H9 (cell line): Measurements from ENCODE around the gene RBMS3. TPM values are rescaled to one million over a fixed set of nuclear protein-coding genes. Genes with fewer than 3 reads are reported as not detected.

ENCODE experiments used
- DNase-seq: peaks from one replicate; pipeline ENCODE4 v3.0.0-alpha.2; 2017
- H2AFZ ChIP-seq: one replicate; pipeline ENCODE4 v1.6.1; 2013; ENCODE audit warnings: mild to moderate bottlenecking, low read length, control low read depth, moderate library complexity
- H2AK5ac ChIP-seq: 2 replicates; pipeline ENCODE4 v1.6.1; 2013; ENCODE audit warnings: low read length, control low read depth, mixed read lengths; ENCODE audit not compliant: insufficient read length
- H2BK120ac ChIP-seq: one replicate; pipeline ENCODE4 v1.6.1; 2013; ENCODE audit warnings: low read depth, mild to moderate bottlenecking, low read length, control low read depth, inconsistent platforms; ENCODE audit not compliant: poor library complexity, severe bottlenecking
- H2BK12ac ChIP-seq: 2 replicates; pipeline ENCODE4 v1.6.1; 2013; ENCODE audit warnings: low read length, control low read depth, mixed read lengths, low read depth; ENCODE audit not compliant: insufficient read length
- H2BK15ac ChIP-seq: 2 replicates; pipeline ENCODE4 v1.6.1; 2013; ENCODE audit warnings: low read depth, low read length, control low read depth
- H2BK20ac ChIP-seq: one replicate; pipeline ENCODE4 v1.6.1; 2013; ENCODE audit warnings: low read depth, mild to moderate bottlenecking, low read length, control low read depth, inconsistent platforms; ENCODE audit not compliant: poor library complexity, severe bottlenecking
- H2BK5ac ChIP-seq: 2 replicates; pipeline ENCODE4 v1.6.1; 2013; ENCODE audit warnings: low read length, control low read depth, mixed read lengths; ENCODE audit not compliant: insufficient read length
- H3K14ac ChIP-seq: 2 replicates; pipeline ENCODE4 v1.6.1; 2013; ENCODE audit warnings: low read length, control low read depth; ENCODE audit not compliant: insufficient read depth
- H3K18ac ChIP-seq: 2 replicates; pipeline ENCODE4 v1.6.1; 2013; ENCODE audit warnings: low read depth, mild to moderate bottlenecking, mixed read lengths, low read length, control low read depth; ENCODE audit not compliant: insufficient read length
- H3K23ac ChIP-seq: 2 replicates; pipeline ENCODE4 v1.6.1; 2013; ENCODE audit warnings: low read length, control low read depth, mixed read lengths, low read depth; ENCODE audit not compliant: insufficient read length
- H3K23me2 ChIP-seq: 2 replicates; pipeline ENCODE4 v1.6.1; 2013; ENCODE audit warnings: low read depth, mild to moderate bottlenecking, mixed read lengths, low read length, control low read depth; ENCODE audit not compliant: insufficient read length, poor library complexity, severe bottlenecking
- H3K27ac ChIP-seq: 2 replicates; pipeline ENCODE4 v1.5.1; 2013; ENCODE audit warnings: low read length, control low read depth, mixed read lengths, low read depth; ENCODE audit not compliant: insufficient read length
- H3K27me3 ChIP-seq: 2 replicates; pipeline ENCODE4 v1.6.1; 2013; ENCODE audit warnings: low read length, control low read depth, inconsistent platforms; ENCODE audit not compliant: insufficient read depth
- H3K4ac ChIP-seq: 2 replicates; pipeline ENCODE4 v1.6.1; 2013; ENCODE audit warnings: low read depth, mild to moderate bottlenecking, control low read depth, inconsistent platforms, low read length, moderate library complexity
- H3K4me1 ChIP-seq: 2 replicates; pipeline ENCODE4 v1.6.1; 2013; ENCODE audit warnings: low read length, control low read depth, inconsistent platforms; ENCODE audit not compliant: insufficient read depth
- H3K4me2 ChIP-seq: 2 replicates; pipeline ENCODE4 v1.6.1; 2013; ENCODE audit warnings: low read length, control low read depth, mixed read lengths; ENCODE audit not compliant: insufficient read length, insufficient read depth
- H3K56ac ChIP-seq: 2 replicates; pipeline ENCODE4 v1.6.1; 2013; ENCODE audit warnings: low read depth, mild to moderate bottlenecking, mixed read lengths, low read length, control low read depth; ENCODE audit not compliant: insufficient read length
- H3K79me1 ChIP-seq: 2 replicates; pipeline ENCODE4 v1.6.1; 2013; ENCODE audit warnings: low read depth, mild to moderate bottlenecking, moderate library complexity, low read length, control low read depth, inconsistent platforms; ENCODE audit not compliant: insufficient read depth, poor library complexity, severe bottlenecking
- H3K79me2 ChIP-seq: 2 replicates; pipeline ENCODE4 v1.6.1; 2013; ENCODE audit warnings: low read length, control low read depth, inconsistent platforms; ENCODE audit not compliant: insufficient read depth
- H3K9ac ChIP-seq: 2 replicates; pipeline ENCODE4 v1.6.1; 2013; ENCODE audit warnings: low read length, control low read depth, mixed read lengths; ENCODE audit not compliant: insufficient read length; ENCODE audit errors: extremely low read depth
- H3K9me3 ChIP-seq: one replicate; pipeline ENCODE4 v1.6.1; 2013; ENCODE audit warnings: low read depth, low read length, inconsistent platforms; ENCODE audit not compliant: control insufficient read depth
- H3T11ph ChIP-seq: one replicate; pipeline ENCODE4 v1.6.1; 2013; ENCODE audit warnings: mild to moderate bottlenecking, low read length, control low read depth, inconsistent platforms
- H4K20me1 ChIP-seq: one replicate; pipeline ENCODE4 v1.6.1; 2013; ENCODE audit not compliant: control insufficient read depth, insufficient read length, insufficient read depth
- H4K5ac ChIP-seq: 2 replicates; pipeline ENCODE4 v1.6.1; 2013; ENCODE audit warnings: low read depth, mild to moderate bottlenecking, mixed read lengths, low read length, control low read depth; ENCODE audit not compliant: insufficient read length
- H4K8ac ChIP-seq: replicated peaks from 2 replicates; pipeline ENCODE4 v1.6.1; 2013; ENCODE audit warnings: low read length, control low read depth, mixed read lengths, low read depth; ENCODE audit not compliant: insufficient read length
- H4K91ac ChIP-seq: 2 replicates; pipeline ENCODE4 v1.6.1; 2013; ENCODE audit warnings: low read depth, mild to moderate bottlenecking, moderate library complexity, mixed read lengths, low read length, control low read depth; ENCODE audit not compliant: insufficient read length
- H3K27ac Mint-ChIP-seq, 3 experiments: 2 replicates in 2 of 3; 3 replicates in 1 of 3; pipeline ENCODE4 v1.8.0; 2020 to 2021; ENCODE audit warnings: mixed read lengths in 3 of 3, mild to moderate bottlenecking in 1 of 3, moderate library complexity in 1 of 3
- H3K27me3 Mint-ChIP-seq: 2 replicates; pipeline ENCODE4 v1.8.0; 2021; ENCODE audit warnings: low read depth, mild to moderate bottlenecking, moderate library complexity, mixed read lengths
- H3K36me3 Mint-ChIP-seq, 3 experiments: 2 replicates in 2 of 3; 3 replicates in 1 of 3; pipeline ENCODE4 v1.8.0; 2020 to 2021; ENCODE audit warnings: low read depth in 3 of 3, mixed read lengths in 3 of 3; ENCODE audit not compliant: insufficient read depth in 1 of 3
- H3K4me1 Mint-ChIP-seq, 2 experiments: 2 replicates each; pipeline ENCODE4 v1.8.0; 2020; ENCODE audit warnings: mixed read lengths in 2 of 2
- H3K4me3 Mint-ChIP-seq, 2 experiments: 2 replicates in 1 of 2; 3 replicates in 1 of 2; pipeline ENCODE4 v1.8.0; 2020 to 2021; ENCODE audit warnings: mild to moderate bottlenecking in 2 of 2, mixed read lengths in 2 of 2, moderate library complexity in 1 of 2
- H3K9me3 Mint-ChIP-seq, 2 experiments: 2 replicates in 1 of 2; 3 replicates in 1 of 2; pipeline ENCODE4 v1.8.0; 2020; ENCODE audit warnings: mild to moderate bottlenecking in 2 of 2, mixed read lengths in 2 of 2, moderate library complexity in 1 of 2
- WGBS: extraction: QIAGEN DNeasy Blood & Tissue Kit; methylation state at CpG from one replicate; pipeline ENCODE4 v1.1.7; 2013; ENCODE audit warnings: missing lambda C conversion rate, low lambda C conversion rate, mixed read lengths; ENCODE audit not compliant: insufficient read length; ENCODE audit errors: extremely low coverage; 5-methylcytosine and 5-hydroxymethylcytosine counted together
- total RNA-seq: library from RNA; stranded (reverse); gene quantifications from 2 replicates; pipeline ENCODE4 v1.2.1, GENCODE V29; 2021
- TF ChIP-seq, protein P1 (sequence below): fragments of 200-600 bp; sonication (generic); conservative IDR thresholded peaks from 3 replicates; pipeline ENCODE4 v1.8.0; 2021; ENCODE audit warnings: antibody characterized with exemption, mild to moderate bottlenecking

Gene RBMS3
- total RNA-seq, 1 experiment from 2014 or later: 8.1 TPM

GRCh38 chr3:29349049-29349448 is 68.2 kb downstream of the RBMS3 start:
- Histone ChIP-seq H3K14ac (no peak overlapping the region), H4K8ac (no peak overlapping the region), H2BK120ac (no peak overlapping the region), H2BK20ac (no peak overlapping the region), H3K79me1 (no peaks in the 10 kb centered on the region), H2BK12ac (no peak overlapping the region), H4K5ac (no peak overlapping the region), H3K56ac (no peak overlapping the region), H3T11ph (no peak overlapping the region), H2AK5ac (no peak overlapping the region), H2BK15ac (no peak overlapping the region), H3K4me1 (peaks cover 4% of the 10 kb centered on the region; the same call in 1 of the 2 replicates), H3K23me2 (no peaks in the 10 kb centered on the region), H3K23ac (no peak overlapping the region), H3K9ac (no peak overlapping the region), H3K9me3 (no peaks in the 10 kb centered on the region), H2AFZ (no peak overlapping the region), H4K20me1 (no peaks in the 10 kb centered on the region), H3K27me3 (no peaks in the 10 kb centered on the region), H2BK5ac (no peak overlapping the region), H3K18ac (no peak overlapping the region), H4K91ac (no peak overlapping the region), H3K79me2 (no peaks in the 10 kb centered on the region), H3K4me2 (no peak overlapping the region), H3K4ac (no peak overlapping the region), H3K27ac (no peak overlapping the region)
- no peaks in the 10 kb centered on the region for H3K27me3 Mint-ChIP-seq
- H3K4me1 Mint-ChIP-seq: peaks cover 37 to 55% of the 10 kb centered on the region in 2 experiments
- no peak for DNase-seq
- TF ChIP-seq, protein P1, sequence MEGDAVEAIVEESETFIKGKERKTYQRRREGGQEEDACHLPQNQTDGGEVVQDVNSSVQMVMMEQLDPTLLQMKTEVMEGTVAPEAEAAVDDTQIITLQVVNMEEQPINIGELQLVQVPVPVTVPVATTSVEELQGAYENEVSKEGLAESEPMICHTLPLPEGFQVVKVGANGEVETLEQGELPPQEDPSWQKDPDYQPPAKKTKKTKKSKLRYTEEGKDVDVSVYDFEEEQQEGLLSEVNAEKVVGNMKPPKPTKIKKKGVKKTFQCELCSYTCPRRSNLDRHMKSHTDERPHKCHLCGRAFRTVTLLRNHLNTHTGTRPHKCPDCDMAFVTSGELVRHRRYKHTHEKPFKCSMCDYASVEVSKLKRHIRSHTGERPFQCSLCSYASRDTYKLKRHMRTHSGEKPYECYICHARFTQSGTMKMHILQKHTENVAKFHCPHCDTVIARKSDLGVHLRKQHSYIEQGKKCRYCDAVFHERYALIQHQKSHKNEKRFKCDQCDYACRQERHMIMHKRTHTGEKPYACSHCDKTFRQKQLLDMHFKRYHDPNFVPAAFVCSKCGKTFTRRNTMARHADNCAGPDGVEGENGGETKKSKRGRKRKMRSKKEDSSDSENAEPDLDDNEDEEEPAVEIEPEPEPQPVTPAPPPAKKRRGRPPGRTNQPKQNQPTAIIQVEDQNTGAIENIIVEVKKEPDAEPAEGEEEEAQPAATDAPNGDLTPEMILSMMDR: no peak
- WGBS: no CpG with 5 or more reads among the region's 2 CpGs
- peak overlapping the region in 1 of 3 experiments; percentile 45; a peak in 4 of 7 replicates for H3K27ac Mint-ChIP-seq
- no peak overlapping the region for H3K4me3 Mint-ChIP-seq
- peaks cover 0 to 2% (median 0%) of the 10 kb centered on the region in 3 experiments; a peak in 2 of 7 replicates for H3K36me3 Mint-ChIP-seq
- no peaks in the 10 kb centered on the region for H3K9me3 Mint-ChIP-seq
